GM18526 (cell line): Measurements from ENCODE around the gene ARSK.

Source experiments
- POLR2A ChIP-seq: IDR thresholded peaks from 3 replicates; pipeline ENCODE4 v1.6.1; 2011; ENCODE audit not compliant: insufficient read length; ENCODE audit errors: extremely low read depth

ARSK gene

GRCh38 chr5:95554647-95555548 lies at the start of gene ARSK, which contains the start of gene SKIC3:
Gene ARSK, plus strand, starts transcription at chr5:95555101. Its CDS starts 178 bp downstream, at chr5:95555279.
Gene SKIC3, minus strand, starts transcription at chr5:95554977. Its CDS starts 7,827 bp downstream, at chr5:95547150.
- peak; percentile 77 for TF ChIP-seq POLR2A

- TF ChIP-seq POLR2A, result no peak
These were observed 46.4 kb upstream of the ARSK start for GRCh38 chr5:95508550-95508949.

- TF ChIP-seq POLR2A, result no peak
These were observed 43.3 kb upstream of the ARSK start for GRCh38 chr5:95511606-95512005.

- TF ChIP-seq POLR2A, result no peak
These were observed 36.5 kb upstream of the ARSK start for GRCh38 chr5:95518417-95518816.

- no peak for TF ChIP-seq POLR2A
These were observed 35.8 kb upstream of the ARSK start for GRCh38 chr5:95519151-95519550.

- TF ChIP-seq POLR2A, result no peak
These were observed 35.2 kb upstream of the ARSK start for GRCh38 chr5:95519681-95520080.

- TF ChIP-seq POLR2A, result no peak
These were observed 34.7 kb upstream of the ARSK start for GRCh38 chr5:95520206-95520605.

- TF ChIP-seq POLR2A, result no peak
These were observed 30.5 kb upstream of the ARSK start for GRCh38 chr5:95524423-95524822.

GRCh38 chr5:95526871-95527270 lies 28.0 kb upstream of the ARSK start:
- TF ChIP-seq POLR2A, result no peak

- TF ChIP-seq POLR2A, result no peak
These were observed 26.3 kb upstream of the ARSK start for GRCh38 chr5:95528565-95528964.

GRCh38 chr5:95530416-95530815 lies 24.5 kb upstream of the ARSK start:
- no peak for TF ChIP-seq POLR2A

- TF ChIP-seq POLR2A, result no peak
These were observed 23.4 kb upstream of the ARSK start for GRCh38 chr5:95531491-95531890.

- no peak for TF ChIP-seq POLR2A
These were observed 22.5 kb upstream of the ARSK start for GRCh38 chr5:95532415-95532814.

- no peak for TF ChIP-seq POLR2A
These were observed 21.8 kb upstream of the ARSK start for GRCh38 chr5:95533106-95533505.

GRCh38 chr5:95533761-95534160 lies 21.1 kb upstream of the ARSK start:
- no peak for TF ChIP-seq POLR2A

GRCh38 chr5:95537501-95537900 lies 17.4 kb upstream of the ARSK start:
- no peak for TF ChIP-seq POLR2A

- no peak for TF ChIP-seq POLR2A
These were observed 11.7 kb upstream of the ARSK start for GRCh38 chr5:95543017-95543705.

- no peak for TF ChIP-seq POLR2A
These were observed 5.9 kb upstream of the ARSK start for GRCh38 chr5:95549030-95549429.
